Caco-2 (cell line): Measurements from ENCODE around the gene TTC9B. TPM values are rescaled to one million over a fixed set of nuclear protein-coding genes. Genes with fewer than 3 reads are reported as not detected.

Experiments used
- BruUV-seq: library from RNA; stranded (reverse); fragments of 400-500 nt; replicated peaks from 2 replicates; lab custom pipeline; 2021; lab: Mats Ljungman, UMichigan
- CTCF ChIA-PET: fragments of 300-600 bp; sonication (Branson Sonifier 250); formaldehyde crosslinking; loops from one replicate; lab custom pipeline; 2022; ENCODE audit warnings: antibody characterized with exemption; lab: Charles Lee
- POLR2A ChIA-PET: fragments of 300-600 bp; sonication (Branson Sonifier 250); formaldehyde crosslinking; loops from one replicate; lab custom pipeline; 2022; ENCODE audit warnings: antibody characterized with exemption; lab: Charles Lee
- DNase-seq, 2 experiments: peaks; one replicate each; pipeline versions ENCODE4 v3.0.0 to v3.0.0-alpha.2; 2020 to 2022
- H3K27me3 ChIP-seq: replicated peaks from 2 replicates; pipeline ENCODE4 v1.6.0; 2011; ENCODE audit warnings: low read length; ENCODE audit not compliant: control insufficient read depth, insufficient read depth
- H3K36me3 ChIP-seq: 2 replicates; pipeline ENCODE4 v1.5.1; 2011; ENCODE audit warnings: low read length; ENCODE audit not compliant: control insufficient read depth, insufficient read depth
- H3K4me1 ChIP-seq: fragments of 250-450 bp; sonication (Bioruptor Pico); 2 replicates; pipeline ENCODE4 v1.5.1; 2020; ENCODE audit warnings: mild to moderate bottlenecking
- H3K4me3 ChIP-seq: 2 replicates; pipeline ENCODE4 v1.5.1; 2011; ENCODE audit warnings: low read depth, mild to moderate bottlenecking, control low read depth, low read length
- H3K9me3 ChIP-seq: fragments of 250-450 bp; sonication (Bioruptor Pico); 2 replicates; pipeline ENCODE4 v1.5.1; 2020; ENCODE audit warnings: mild to moderate bottlenecking, moderate library complexity
- H3K27ac Mint-ChIP-seq: one replicate; pipeline ENCODE4 v1.8.0; 2022; ENCODE audit warnings: mixed read lengths; ENCODE audit not compliant: unreplicated experiment
- H3K27me3 Mint-ChIP-seq: one replicate; pipeline ENCODE4 v1.8.0; 2022; ENCODE audit warnings: mixed read lengths; ENCODE audit not compliant: insufficient read depth, unreplicated experiment
- H3K36me3 Mint-ChIP-seq: one replicate; pipeline ENCODE4 v1.8.0; 2022; ENCODE audit warnings: mild to moderate bottlenecking, mixed read lengths; ENCODE audit not compliant: insufficient read depth, unreplicated experiment
- H3K4me1 Mint-ChIP-seq: one replicate; pipeline ENCODE4 v1.8.0; 2022; ENCODE audit warnings: low read depth, mixed read lengths; ENCODE audit not compliant: unreplicated experiment
- H3K4me3 Mint-ChIP-seq: one replicate; pipeline ENCODE4 v1.8.0; 2022; ENCODE audit warnings: mild to moderate bottlenecking, moderate library complexity, mixed read lengths; ENCODE audit not compliant: unreplicated experiment
- H3K9me3 Mint-ChIP-seq: one replicate; pipeline ENCODE4 v1.8.0; 2022; ENCODE audit warnings: mixed read lengths; ENCODE audit not compliant: unreplicated experiment
- CTCF ChIP-seq, 2 experiments: fragments of 200-600 bp in 1 of 2; IDR thresholded peaks; 1 replicate in 1 of 2; 2 replicates in 1 of 2; pipeline versions ENCODE4 v1.5.1 to v1.8.0; 2011 to 2022; ENCODE audit warnings: antibody characterized with exemption in 1 of 2, control low read depth in 1 of 2, inconsistent platforms in 1 of 2, low read depth in 1 of 2, low read length in 1 of 2, mild to moderate bottlenecking in 1 of 2, moderate library complexity in 1 of 2; ENCODE audit not compliant: insufficient read depth in 1 of 2, severe bottlenecking in 1 of 2, unreplicated experiment in 1 of 2
- intact Hi-C: fragments of 100-400 bp; cut with micrococcal nuclease; formaldehyde crosslinking; loops from one replicate; pipeline ENCODE4 v1.10.0; 2022; ENCODE audit not compliant: unreplicated experiment
- total RNA-seq: library from RNA; stranded (reverse); gene quantifications from 2 replicates; pipeline ENCODE4 v1.2.3, GENCODE V29; 2022

TTC9B gene
- total RNA-seq, 1 experiment from 2014 or later = not detected

- H3K36me3 Mint-ChIP-seq = peaks cover 25% of the 10 kb centered on the region
- peaks cover 10% of the 10 kb centered on the region for H3K27me3 Mint-ChIP-seq
- H3K4me1 Mint-ChIP-seq = peaks cover 19% of the 10 kb centered on the region
- no peaks in the 10 kb centered on the region for H3K36me3 ChIP-seq
- ChIA-PET POLR2A (no interaction called here), CTCF (no interaction called here)
- no peak for DNase-seq
- BruUV-seq = no TSS peak
- H3K9me3 Mint-ChIP-seq = peaks cover 10% of the 10 kb centered on the region
- H3K4me3 Mint-ChIP-seq = no peak overlapping the region
- TF ChIP-seq CTCF (IDR thresholded peaks at IDR 0.05; ENCODE audit: insufficient read depth in 1 of 2, low read depth in 1 of 2, low read length in 1 of 2, severe bottlenecking in 1 of 2, unreplicated experiment in 1 of 2) = no peak
- H3K27me3 ChIP-seq = no peaks in the 10 kb centered on the region
- no peaks in the 10 kb centered on the region for H3K9me3 ChIP-seq
- H3K4me3 ChIP-seq = no peak overlapping the region
- intact Hi-C loops = loop anchor here (5.0 kb wide), 1 partner anchor 66 kb away; no protein-coding TSS in a partner anchor
- peaks cover 14% of the 10 kb centered on the region; the same call in 1 of the 2 replicates for H3K4me1 ChIP-seq
- no peak overlapping the region for H3K27ac Mint-ChIP-seq
Measured at GRCh38 chr19:40223135-40223822, 5.1 kb upstream of the TTC9B start.

- Mint-ChIP-seq H3K27ac (no peak overlapping the region), H3K4me1 (peaks cover 16% of the 10 kb centered on the region), H3K4me3 (peak overlapping the region; percentile 9), H3K9me3 (peaks cover 10% of the 10 kb centered on the region), H3K36me3 (peaks cover 25% of the 10 kb centered on the region), H3K27me3 (peaks cover 10% of the 10 kb centered on the region)
- H3K27me3 ChIP-seq = no peaks in the 10 kb centered on the region
- POLR2A ChIA-PET = no interaction called here
- CTCF ChIA-PET = no interaction called here
- no peak overlapping the region for H3K4me3 ChIP-seq
- intact Hi-C loops = loop anchor here (1.0 to 5.0 kb wide), 3 partner anchors 65 to 251 kb away; partner anchors contain the start of gene PSMC4
- TF ChIP-seq CTCF (IDR thresholded peaks at IDR 0.05; ENCODE audit: insufficient read depth in 1 of 2, low read depth in 1 of 2, low read length in 1 of 2, severe bottlenecking in 1 of 2, unreplicated experiment in 1 of 2) = peak; percentile 78 to 91
- H3K9me3 ChIP-seq = no peaks in the 10 kb centered on the region
- H3K4me1 ChIP-seq = peaks cover 14% of the 10 kb centered on the region; the same call in 1 of the 2 replicates
- no TSS peak for BruUV-seq
- no peaks in the 10 kb centered on the region for H3K36me3 ChIP-seq
- peak; percentile 83 to 88 for DNase-seq
Measured at GRCh38 chr19:40221858-40222619, 3.9 kb upstream of the TTC9B start.

- H3K4me1 ChIP-seq = peaks cover 4% of the 10 kb centered on the region; the same call in 1 of the 2 replicates
- Mint-ChIP-seq H3K4me1 (peaks cover 14% of the 10 kb centered on the region), H3K27me3 (peaks cover 6% of the 10 kb centered on the region), H3K4me3 (no peak overlapping the region), H3K36me3 (peaks cover 13% of the 10 kb centered on the region), H3K27ac (no peak overlapping the region), H3K9me3 (peaks cover 10% of the 10 kb centered on the region)
- intact Hi-C loops = loop anchor here (5.0 kb wide), 1 partner anchor 63 kb away; no protein-coding TSS in a partner anchor
- no peak overlapping the region for H3K4me3 ChIP-seq
- H3K36me3 ChIP-seq = no peaks in the 10 kb centered on the region
- no peaks in the 10 kb centered on the region for H3K27me3 ChIP-seq
- no peak for DNase-seq
- H3K9me3 ChIP-seq = no peaks in the 10 kb centered on the region
- no peak for TF ChIP-seq CTCF (IDR thresholded peaks at IDR 0.05; ENCODE audit: insufficient read depth in 1 of 2, low read depth in 1 of 2, low read length in 1 of 2, severe bottlenecking in 1 of 2, unreplicated experiment in 1 of 2)
- BruUV-seq = no TSS peak
- ChIA-PET CTCF (interaction anchor here (0.6 to 1.4 kb wide), 3 partner anchors 23 to 250 kb away, joined by 3 read pairs; partner anchors contain the start of gene PSMC4), POLR2A (no interaction called here)
Measured at GRCh38 chr19:40220674-40221073, 2.5 kb upstream of the TTC9B start.
